Measurements from ENCODE around the gene SLC39A5.

DNA sequence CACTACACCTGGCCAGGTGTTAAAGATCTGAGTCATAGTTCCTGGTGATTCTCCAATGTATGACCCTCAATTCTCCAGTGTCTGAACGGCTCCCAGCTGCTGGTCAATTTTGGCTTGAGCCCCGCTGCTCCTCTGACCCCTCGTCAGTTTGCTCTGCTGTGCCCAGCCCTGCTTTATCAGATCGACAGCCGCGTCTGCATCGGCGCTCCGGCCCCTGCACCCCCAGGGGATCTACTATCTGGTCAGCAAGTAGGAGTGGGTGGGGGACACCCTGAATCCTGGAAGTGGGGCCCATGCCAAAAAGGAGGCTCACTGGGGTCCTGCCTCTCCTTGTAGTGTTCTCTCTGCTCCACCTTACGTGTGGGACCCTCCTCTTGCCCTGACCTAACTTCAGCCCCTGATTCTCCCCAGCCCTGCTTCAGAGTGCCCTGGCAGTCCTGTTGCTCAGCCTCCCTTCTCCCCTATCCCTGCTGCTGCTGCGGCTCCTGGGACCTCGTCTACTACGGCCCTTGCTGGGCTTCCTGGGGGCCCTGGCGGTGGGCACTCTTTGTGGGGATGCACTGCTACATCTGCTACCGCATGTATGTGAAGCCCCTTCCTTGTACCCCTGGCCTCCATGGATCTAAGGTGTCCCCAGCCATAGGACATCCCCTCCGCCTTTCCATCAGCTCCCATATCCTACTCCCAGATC lies 5.0 kb downstream of the SLC39A5 start:
- no peak for TF ChIP-seq MBD4 (IDR thresholded peaks at IDR 0.05; ENCODE audit: borderline replicate concordance, low read length)
- TF ChIP-seq GTF2F1 (IDR thresholded peaks at IDR 0.05; ENCODE audit: low read length): no peak
- no peak for TF ChIP-seq KLF13 (CRISPR knock-in tag; IDR thresholded peaks at IDR 0.05)
- TF ChIP-seq YY1 (IDR thresholded peaks at IDR 0.05; ENCODE audit: insufficient read depth, insufficient replicate concordance, low read depth, low read length): no peak
- TF ChIP-seq, protein P1, sequence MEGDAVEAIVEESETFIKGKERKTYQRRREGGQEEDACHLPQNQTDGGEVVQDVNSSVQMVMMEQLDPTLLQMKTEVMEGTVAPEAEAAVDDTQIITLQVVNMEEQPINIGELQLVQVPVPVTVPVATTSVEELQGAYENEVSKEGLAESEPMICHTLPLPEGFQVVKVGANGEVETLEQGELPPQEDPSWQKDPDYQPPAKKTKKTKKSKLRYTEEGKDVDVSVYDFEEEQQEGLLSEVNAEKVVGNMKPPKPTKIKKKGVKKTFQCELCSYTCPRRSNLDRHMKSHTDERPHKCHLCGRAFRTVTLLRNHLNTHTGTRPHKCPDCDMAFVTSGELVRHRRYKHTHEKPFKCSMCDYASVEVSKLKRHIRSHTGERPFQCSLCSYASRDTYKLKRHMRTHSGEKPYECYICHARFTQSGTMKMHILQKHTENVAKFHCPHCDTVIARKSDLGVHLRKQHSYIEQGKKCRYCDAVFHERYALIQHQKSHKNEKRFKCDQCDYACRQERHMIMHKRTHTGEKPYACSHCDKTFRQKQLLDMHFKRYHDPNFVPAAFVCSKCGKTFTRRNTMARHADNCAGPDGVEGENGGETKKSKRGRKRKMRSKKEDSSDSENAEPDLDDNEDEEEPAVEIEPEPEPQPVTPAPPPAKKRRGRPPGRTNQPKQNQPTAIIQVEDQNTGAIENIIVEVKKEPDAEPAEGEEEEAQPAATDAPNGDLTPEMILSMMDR (CRISPR knock-in tag; IDR thresholded peaks at IDR 0.05): no peak
- no peak for TF ChIP-seq HNRNPK (IDR thresholded peaks at IDR 0.05; ENCODE audit: low read depth, low read length, poor library complexity, severe bottlenecking)
- TF ChIP-seq, protein P2, sequence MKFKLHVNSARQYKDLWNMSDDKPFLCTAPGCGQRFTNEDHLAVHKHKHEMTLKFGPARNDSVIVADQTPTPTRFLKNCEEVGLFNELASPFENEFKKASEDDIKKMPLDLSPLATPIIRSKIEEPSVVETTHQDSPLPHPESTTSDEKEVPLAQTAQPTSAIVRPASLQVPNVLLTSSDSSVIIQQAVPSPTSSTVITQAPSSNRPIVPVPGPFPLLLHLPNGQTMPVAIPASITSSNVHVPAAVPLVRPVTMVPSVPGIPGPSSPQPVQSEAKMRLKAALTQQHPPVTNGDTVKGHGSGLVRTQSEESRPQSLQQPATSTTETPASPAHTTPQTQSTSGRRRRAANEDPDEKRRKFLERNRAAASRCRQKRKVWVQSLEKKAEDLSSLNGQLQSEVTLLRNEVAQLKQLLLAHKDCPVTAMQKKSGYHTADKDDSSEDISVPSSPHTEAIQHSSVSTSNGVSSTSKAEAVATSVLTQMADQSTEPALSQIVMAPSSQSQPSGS (CRISPR knock-in tag; IDR thresholded peaks at IDR 0.05): no peak
- no peak for TF ChIP-seq BCL3 (CRISPR knock-in tag; IDR thresholded peaks at IDR 0.05)
- no peak for TF ChIP-seq ZFP91 (CRISPR knock-in tag; IDR thresholded peaks at IDR 0.05; ENCODE audit: borderline replicate concordance)
- TF ChIP-seq SIN3A (IDR thresholded peaks at IDR 0.05; ENCODE audit: borderline replicate concordance, low read depth, low read length): no peak
- TF ChIP-seq POLR2A (IDR thresholded peaks at IDR 0.05; ENCODE audit: insufficient read depth in 1 of 2, low read depth in 2 of 2, low read length in 2 of 2): peak in 1 of 2 experiments; percentile 18; a peak in 1 of 4 replicates

Data from HepG2 (cell line).